GM18508 (cell line): ENCODE data around the gene DSG3.
"Not testable (repeated sequence)": the region's sequence is repeated elsewhere in the genome, so short reads cannot be mapped to it uniquely, and the experiment has no call there.

Source experiments
- ATAC-seq: cut with Tn5 transposase; IDR thresholded peaks from one replicate; pipeline ENCODE4 v1.9.1; 2021; ENCODE audit warnings: moderate number of reproducible peaks; ENCODE audit not compliant: insufficient read depth, unreplicated experiment

Gene DSG3

DNA sequence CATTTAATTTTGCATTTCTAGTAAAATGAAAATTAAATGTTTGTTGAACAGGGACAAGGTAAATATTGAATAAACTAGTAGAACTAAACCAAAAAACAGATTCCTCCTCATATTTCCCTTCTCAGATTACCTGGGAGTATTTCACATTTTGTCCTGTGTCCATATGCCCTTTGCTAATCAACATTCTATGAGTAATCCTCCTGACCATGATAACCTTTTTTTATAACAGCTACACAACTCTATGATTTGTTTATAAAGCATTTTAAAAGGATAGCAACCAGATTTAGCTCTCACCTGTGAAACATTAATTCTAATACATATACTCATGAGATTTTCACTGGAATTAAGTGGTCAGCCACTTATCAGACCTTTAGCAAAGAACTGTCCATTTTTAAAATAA is 43.3 kb downstream of the DSG3 start:
- ATAC-seq: no peak

DNA sequence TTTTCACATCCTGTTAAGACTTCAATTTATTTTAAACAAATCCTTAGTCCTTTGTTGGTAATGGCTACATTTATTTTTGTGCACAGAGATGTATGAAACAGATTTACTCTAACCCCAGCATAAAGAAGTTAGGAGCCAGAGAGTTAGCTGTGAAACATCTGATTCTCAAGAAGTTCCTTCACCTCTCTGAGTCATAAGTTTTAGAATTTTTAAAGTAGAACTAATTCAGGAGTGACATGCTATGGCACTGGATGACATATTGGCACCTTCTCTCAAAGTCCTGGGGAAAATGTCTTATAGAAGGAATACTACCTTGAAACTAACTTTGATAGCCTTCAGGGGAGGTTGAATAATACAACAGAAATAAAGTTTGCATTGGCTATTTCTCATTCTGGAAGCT is 44.0 kb downstream of the DSG3 start:
- no peak for ATAC-seq

DNA sequence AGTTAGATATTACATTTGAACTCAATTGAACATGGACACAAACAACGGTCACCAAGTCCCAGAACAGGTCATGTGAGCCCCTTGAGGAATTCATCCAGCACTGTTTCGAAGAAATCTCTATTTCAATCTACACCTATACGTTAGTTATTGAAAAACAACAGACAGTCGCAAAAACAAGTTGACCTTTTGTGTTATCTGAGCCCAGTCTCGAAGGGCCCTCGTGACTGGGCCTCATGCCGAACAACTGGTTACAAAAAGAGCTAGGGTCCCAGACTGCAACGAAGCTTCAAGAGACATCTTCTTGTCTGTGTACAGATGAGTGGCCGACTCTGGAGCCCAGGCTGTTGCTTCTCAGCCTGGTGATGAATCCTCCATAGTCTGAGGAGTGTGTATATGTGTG is 45.1 kb downstream of the DSG3 start:
- ATAC-seq: no peak

DNA sequence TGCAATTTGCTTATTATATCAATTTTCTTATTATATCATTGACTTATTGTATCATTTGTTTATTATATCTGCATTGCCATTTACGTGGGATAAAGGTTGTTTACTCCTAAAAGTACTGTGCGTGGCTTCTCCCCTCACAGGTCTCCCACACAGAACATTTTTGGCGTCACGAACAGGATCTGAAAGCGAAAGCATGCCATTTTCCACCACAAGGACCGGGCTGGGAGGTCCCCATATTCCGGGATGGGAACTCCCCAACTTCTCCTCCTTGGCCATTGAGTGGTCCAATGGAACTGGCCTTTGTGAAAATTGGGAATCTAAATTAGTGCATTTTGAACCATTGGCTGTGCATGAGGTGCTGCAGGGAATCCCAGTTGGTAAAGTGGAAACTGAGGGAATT is 45.6 kb downstream of the DSG3 start:
- no peak for ATAC-seq

DNA sequence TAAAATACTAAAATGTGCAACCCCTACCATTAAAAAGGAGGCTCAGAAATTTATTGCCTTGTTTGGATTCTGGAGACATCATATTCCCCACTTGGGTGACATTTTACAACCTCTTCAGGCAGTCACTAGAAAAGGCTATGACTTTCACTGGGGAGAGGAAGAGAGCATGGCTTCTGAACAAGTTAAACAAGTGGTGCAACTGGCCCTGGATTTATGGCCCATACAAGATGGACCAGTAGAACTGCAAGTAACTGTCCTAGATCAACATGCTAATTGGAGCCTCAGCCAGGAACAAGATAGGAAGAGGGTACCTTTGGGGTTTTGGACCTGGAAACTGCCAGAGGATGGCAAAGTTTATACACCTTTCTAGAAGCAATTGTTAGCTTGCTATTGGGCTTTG is 46.4 kb downstream of the DSG3 start:
- no peak for ATAC-seq

DNA sequence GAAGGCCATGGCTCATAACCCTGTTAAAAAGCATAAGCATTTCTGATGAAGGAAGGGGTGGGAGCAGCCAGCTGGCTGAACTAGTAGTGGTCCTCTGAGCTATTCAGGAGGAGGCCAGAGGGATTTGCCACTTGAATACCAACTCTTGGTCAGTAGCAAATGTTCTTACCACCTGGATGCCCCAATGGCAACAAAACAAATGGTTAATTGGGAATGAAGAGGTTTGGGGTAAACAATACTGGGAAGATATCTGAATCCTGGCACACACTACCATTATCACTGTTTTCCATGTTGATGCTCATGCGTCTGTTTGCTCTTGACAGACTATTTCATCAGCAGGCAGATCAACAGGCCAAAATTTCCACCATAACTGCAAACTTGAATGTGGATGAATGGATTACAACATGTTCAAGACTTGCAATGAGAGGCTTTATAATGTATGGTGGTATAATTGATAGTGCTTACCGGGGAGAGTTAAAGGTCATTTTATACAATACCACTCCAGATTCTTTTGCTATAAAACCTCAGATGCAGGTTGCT is 47.2 kb downstream of the DSG3 start:
- ATAC-seq: not testable (repeated sequence)

DNA sequence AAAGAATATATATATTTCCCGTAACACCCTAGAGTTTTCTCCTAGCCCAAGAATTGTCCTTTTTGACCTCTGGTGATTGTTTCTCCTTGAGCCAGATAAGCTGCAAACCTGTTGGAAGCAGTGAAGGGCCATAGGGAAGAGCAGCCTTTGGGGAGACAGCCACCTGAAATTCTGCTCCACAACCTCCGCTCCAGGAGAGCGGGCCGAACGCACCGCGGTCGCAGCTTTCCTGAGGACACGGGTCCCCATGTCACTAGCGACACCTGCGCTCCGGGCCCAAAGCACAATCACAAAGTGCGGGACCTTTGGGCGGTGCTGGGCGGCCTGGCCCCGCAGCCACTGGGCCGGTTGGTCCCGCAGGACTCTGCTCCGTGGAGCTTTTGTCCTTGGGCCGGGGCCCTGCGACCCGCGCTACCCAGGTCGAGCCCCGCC is 49.9 kb downstream of the DSG3 start:
- ATAC-seq: no peak

DNA sequence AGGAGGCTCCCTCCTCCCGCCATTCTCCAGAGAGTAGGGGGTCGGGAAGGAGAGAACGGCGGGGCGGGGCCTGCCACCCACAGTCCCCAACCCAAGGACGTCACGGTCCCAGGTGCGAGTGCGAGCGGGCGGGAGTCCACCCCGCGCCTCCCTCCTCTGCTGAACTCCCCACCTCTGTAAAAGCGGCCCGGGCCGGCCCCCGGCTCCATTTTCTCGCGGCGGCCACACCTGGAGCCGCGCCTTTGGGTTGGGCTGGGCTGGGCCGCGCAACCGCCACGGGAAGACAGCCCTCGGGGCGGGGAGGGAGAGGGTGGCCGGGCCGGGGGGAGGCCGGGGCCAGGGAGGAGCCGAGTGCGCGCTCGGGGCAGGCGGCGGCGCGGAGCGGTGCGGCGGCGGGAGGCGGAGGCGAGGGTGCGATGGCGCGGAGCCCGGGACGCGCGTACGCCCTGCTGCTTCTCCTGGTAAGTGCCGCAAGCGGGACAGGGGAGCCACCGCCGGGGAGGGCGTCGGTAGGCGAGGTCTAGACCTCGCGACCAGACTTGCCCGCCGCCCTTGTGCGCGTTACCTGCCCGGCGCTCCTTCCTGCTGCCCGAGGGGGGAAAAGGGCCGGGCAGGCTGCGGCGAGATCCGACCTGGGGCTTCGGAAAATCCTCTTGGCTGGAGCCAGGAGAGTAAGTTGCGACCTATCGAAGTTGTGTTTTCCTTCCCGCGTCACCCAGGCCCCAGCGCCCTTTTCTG is 50.5 kb downstream of the DSG3 start, which contains the start of gene DSG2:
Gene DSG2 (plus strand): TSS at position 342 of the 738 bp plus-strand sequence. CDS start 75 bp downstream, at position 417.
- ATAC-seq: peak; percentile 24

DNA sequence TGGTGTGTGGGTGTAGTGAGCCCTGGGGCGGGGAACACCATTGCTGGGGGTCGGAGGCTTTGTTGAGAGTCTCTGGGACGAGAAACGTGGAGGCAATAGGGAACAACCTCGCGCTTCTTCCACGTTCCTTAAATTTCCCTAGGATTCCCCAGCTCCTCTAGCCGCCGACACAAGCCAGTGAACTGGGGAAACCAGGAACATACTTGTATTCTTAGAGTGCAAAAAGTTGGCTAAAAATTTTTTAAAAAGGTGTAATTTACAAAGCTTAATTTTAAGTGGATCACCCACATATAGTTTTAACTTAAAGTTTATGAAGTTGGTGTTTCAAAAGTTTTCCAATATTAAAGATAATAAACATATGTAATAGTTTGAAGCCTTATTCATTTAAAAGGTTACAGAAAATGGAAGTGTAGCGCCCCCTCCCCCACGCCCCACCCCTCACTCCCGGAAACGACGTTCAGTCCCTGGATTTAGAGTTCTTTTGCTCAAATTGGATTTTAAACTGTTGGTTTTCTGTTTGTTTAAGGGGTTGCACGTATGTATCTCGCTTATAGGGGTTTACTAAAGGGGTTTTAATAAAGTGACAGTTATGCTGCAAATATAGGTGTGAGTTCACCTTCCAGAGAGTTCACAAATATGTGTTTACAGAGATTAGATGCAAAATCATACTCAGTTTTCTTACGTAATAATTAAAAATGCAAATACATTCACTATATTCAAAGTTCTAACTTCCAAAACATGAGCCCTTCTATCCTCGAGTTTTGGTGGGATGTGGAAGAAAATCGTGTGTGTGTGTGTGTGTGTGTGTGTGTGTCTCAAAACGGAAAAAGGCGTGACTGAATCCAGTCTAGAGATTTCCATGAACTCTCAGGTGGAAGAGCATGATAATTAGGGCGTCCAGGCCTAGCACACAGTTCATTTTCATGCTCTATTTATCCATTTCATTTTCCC is 51.3 kb downstream of the DSG3 start:
- no peak for ATAC-seq

DNA sequence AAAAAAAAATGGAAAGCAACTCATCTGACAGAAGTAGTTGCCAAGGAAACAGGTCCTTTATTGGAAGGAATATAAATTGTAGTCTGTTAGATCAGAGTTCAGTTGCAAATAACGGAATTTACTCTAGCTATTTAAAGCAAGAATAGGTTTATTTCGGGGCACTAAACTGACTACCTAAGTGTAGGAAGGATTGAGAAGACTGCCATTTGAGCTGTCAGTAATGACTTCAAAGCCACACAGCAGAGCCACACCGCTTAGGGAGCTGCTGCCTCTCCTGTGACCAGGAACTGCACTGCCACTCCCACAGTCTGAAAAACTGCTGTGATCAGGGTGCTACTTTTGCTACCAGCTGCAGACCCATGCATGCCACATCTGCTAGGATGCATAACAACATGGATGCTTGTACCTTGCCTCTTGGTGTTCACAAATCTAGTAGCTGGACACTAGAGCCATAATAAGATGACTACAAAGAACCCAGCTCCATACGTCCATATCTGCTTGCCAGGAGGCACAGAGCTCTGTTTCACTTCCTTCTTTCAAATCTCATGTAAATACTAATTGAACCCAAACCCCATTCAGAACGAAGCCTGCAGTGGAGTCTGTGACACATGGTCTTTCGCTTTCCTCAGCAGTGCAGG is 52.6 kb downstream of the DSG3 start:
- ATAC-seq: peak; percentile 92

DNA sequence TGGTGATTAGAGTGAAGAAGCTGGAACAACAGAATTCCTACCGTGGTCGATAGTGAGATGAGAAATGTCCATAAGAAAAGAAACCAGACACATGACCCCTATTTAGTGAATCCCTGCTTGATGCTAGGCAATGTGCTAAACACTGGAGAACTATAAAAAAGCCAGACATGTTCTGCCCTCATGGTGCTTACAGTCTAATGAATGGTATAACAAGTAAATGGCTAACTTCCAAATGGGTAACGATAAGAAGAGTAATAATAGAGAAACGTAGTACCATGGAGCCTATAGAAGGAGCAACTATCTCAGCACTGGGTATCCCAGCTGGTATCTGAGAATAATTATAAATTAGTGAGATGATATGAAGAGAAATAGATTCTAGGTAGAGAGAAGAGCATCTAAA is 55.5 kb downstream of the DSG3 start:
- no peak for ATAC-seq

DNA sequence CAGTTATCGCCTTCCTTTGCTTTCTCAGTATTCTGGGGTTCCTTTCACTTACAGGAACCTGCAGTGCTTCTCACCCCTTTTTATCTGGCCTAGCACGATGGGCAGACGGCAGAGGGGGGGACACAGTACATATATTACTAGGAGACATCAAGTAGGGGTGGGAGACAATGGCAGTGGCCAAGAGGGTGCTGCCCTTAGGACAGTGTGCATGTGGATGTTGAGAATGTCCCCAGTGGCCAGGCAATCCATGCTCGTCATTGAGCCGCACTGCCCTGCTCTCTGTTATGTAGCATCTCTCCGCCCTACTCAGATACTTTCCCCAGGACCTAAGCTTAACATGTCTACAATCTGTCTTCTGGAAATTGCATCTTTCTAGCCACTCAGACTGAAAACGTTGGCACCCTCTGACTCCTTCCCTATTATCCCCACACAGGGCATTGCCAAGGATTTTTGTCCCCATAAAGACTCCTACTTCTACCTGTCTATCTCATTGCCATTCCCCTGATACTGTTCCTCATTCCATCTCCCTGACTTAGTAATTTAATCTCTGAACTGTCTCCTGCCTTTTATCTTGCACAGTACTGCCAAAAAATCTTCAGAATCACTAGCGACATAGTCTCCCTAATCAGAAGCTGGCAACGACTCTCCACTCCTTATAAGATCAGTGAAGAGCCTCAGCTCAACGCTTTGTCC is 57.1 kb downstream of the DSG3 start:
- ATAC-seq: no peak

DNA sequence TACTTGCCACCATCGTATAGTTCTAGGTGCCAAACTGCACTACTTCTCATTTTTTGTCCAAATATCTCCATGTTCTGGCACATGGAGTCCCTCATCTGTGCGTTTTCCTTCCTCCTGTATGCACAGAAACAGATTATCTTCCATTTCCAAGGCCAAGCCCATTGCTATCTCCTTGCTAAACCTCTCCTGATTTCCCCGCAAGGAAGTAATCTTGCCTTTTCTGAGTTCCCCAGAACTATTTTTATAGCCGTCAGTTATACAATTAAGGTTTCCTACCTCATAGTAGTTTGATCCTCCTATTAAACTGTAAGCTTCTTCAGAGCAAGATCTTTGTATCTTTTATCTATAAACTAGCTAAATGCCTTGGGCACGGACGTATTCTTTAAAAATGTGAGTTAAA is 57.6 kb downstream of the DSG3 start:
- no peak for ATAC-seq

DNA sequence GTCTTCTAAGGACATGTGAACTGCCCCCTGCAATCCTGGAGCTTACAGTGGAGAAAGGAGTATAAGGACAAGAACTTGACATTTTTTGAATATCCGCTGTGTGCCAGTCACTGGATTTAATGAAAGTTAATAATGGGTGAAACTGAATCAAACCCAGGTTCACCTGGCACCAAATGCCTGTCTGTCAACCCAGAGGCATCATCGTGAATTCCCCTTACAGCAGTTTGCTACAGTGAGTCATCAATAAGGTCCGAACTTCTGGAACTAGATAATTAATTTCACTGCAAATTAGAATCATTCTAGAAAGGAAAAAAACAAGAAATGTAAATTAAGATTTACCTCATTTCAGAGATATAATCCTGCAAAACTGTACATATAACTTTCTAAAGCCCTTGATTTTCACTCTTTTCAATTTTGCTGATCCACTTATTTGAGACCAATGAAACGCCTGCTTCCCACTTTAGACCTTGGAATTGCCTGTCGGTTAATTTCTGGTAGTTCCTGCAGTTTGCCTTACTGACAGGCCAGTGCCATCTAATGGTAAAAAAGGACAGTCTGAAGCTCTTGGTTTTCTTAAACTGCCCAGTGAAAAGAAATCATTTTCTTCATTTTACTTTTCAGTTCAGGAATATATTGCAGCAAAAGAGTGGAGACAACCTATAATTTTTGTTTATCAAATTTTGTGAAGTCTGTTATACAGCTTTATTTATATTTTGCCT is 58.6 kb downstream of the DSG3 start:
- no peak for ATAC-seq

DNA sequence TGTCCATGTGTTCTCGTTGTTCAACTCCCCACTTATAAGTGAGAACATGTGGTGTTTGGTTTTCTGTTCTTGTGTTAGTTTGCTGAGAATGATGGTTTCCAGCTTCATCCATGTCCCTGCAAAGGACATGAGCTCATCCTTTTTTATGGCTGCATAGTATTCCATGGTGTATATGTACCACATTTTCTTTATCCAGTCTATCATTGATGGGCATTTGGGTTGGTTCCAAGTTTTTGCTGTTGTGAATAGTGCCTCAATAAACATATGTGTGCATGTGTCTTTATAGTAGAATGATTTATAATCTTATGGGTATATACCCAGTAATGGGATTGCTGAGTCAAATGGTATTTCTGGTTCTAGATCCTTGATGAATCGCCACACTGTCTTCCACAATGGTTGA is 59.6 kb downstream of the DSG3 start:
- not testable (repeated sequence) for ATAC-seq

DNA sequence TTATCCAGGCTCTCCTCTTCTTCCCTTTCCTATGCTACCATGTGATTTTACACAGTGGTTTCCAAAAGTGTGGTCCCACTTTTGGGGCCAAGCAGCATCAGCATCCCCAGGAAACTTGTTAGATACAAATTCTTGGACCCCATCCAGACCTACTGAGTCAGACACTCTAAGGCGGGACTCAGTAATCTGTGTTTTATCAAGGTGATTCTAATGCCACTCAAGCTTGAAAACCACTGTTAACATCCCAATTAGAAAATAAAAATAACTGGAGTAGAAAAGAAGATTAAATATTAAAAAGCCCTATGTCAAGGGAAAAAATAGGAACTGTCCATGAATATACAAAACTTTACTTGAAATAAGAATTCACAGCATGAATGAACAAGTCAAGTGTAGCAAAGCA is 61.2 kb downstream of the DSG3 start:
- no peak for ATAC-seq

DNA sequence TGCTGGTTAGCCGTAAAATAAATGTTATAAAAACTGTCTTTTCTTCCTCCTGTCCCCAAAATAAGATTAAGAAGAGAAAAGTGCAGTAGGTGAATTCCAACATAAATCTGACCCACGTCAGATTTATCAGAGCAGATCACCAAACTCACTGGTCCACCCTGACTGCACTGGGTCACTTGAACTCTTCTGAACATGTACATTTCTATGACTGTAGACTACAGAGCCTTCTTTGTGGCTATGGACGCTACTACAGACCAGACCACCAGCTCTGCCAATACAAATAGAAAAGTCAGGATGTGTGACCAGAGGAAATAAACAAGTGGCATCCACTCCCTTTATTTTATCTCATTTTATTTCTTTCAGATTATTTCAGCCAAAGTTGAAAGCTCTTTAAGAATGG is 62.0 kb downstream of the DSG3 start:
- no peak for ATAC-seq

DNA sequence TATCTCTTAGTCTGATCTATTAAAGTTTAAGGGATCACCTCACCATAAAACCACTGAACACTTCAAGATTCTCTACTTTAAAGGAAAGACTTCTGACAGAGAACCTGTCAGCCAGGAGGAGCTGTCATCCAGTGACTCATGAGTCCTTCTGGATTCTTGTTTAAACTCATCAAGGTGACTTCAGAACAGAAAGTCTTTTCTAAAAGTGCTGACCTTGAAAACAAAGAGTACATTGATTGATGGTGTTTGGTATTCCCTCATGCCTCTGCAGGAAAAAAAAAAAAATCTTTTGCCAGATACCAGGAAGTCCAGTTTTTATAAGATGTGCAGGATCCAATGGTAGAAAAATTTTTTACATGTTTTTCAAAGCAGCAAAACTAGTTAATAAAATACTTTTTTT is 62.8 kb downstream of the DSG3 start:
- no peak for ATAC-seq

DNA sequence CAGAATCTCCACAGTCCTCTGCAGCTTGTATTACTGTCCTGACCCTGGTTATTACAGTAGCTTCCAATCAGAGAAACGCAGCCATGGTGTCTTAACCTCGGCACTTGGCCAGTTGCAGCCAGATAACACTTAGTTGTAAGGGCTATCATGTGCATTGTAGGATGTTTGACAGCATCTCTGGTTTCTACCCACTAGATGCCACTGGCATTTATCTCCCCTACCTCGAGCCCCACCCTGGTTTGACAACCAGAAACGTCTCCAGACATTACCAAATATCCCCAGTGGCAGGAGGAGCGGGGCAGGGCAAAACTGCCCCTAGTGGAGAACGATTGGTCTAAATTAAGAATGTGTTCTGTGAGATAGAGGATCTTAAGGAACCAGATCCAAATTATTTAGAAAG is 63.6 kb downstream of the DSG3 start:
- no peak for ATAC-seq
